ENCODE measurements around the gene H2BK1. TPM values are rescaled to one million over a fixed set of nuclear protein-coding genes. Genes with fewer than 3 reads are reported as not detected.
A peak's percentile ranks its signal among the peaks of the same experiment; 100 is the strongest.

H2BK1 gene
- total and polyA plus RNA-seq, 4 donors: 0.52 TPM; not detected in 3

DNA sequence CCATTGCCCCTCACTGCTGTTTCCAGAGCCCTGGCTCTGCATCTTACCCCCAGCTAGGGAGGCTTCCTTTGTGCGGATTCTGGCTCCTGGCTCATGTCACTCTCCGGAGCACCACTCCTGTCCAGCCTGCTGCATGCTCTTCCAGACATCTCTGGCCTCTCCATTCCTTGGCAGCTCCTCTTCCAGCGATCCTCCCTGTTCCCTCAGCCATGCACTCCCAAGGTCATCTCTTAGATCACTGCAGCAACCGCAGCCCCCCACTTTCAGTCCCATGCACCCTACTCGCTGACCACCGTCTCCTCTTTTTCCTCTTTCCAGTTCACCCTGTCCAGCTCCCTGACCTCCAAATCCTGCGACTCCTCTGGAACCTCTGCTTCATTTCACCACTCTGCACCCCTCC, 45.1 kb upstream of the H2BK1 start:
- Histone ChIP-seq H3K4me3 (no peak overlapping the region), H3K9ac (ENCODE audit: insufficient read depth in 1 of 2, low read length in 2 of 2) (no peak overlapping the region), H3K9me3 (ENCODE audit: control insufficient read depth in 4 of 4, insufficient read depth in 3 of 4, low read length in 3 of 4) (no peaks in the 10 kb centered on the region), H3K27ac (ENCODE audit: low read depth in 1 of 2, low read length in 1 of 2) (no peak overlapping the region), H3K36me3 (ENCODE audit: control insufficient read depth in 4 of 4, insufficient read depth in 4 of 4, low read length in 4 of 4) (no peaks in the 10 kb centered on the region), H3K4me1 (ENCODE audit: control insufficient read depth in 5 of 5, insufficient read depth in 5 of 5, low read length in 5 of 5) (peaks cover 0 to 26% (median 12%) of the 10 kb centered on the region in 5 donors), H3K27me3 (ENCODE audit: control insufficient read depth in 3 of 3, insufficient read depth in 3 of 3, low read length in 2 of 3) (peaks cover 0 to 4% (median 0%) of the 10 kb centered on the region in 3 donors)
- TF ChIP-seq, protein P1, sequence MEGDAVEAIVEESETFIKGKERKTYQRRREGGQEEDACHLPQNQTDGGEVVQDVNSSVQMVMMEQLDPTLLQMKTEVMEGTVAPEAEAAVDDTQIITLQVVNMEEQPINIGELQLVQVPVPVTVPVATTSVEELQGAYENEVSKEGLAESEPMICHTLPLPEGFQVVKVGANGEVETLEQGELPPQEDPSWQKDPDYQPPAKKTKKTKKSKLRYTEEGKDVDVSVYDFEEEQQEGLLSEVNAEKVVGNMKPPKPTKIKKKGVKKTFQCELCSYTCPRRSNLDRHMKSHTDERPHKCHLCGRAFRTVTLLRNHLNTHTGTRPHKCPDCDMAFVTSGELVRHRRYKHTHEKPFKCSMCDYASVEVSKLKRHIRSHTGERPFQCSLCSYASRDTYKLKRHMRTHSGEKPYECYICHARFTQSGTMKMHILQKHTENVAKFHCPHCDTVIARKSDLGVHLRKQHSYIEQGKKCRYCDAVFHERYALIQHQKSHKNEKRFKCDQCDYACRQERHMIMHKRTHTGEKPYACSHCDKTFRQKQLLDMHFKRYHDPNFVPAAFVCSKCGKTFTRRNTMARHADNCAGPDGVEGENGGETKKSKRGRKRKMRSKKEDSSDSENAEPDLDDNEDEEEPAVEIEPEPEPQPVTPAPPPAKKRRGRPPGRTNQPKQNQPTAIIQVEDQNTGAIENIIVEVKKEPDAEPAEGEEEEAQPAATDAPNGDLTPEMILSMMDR (IDR thresholded peaks at IDR 0.05; ENCODE audit: control extremely low read depth, extremely low read depth): no peak
- WGBS, 2 donors: 70 to 81% methylated on average over 7 of the region's 7 CpGs
- DNase-seq (no peak), ATAC-seq (ENCODE audit: insufficient read depth, low FRiP score) (no peak)

- H3K4me3 ChIP-seq: no peak overlapping the region
- no peak overlapping the region for H3K9ac ChIP-seq (ENCODE audit: insufficient read depth in 1 of 2, low read length in 2 of 2)
- H3K27me3 ChIP-seq (ENCODE audit: control insufficient read depth in 3 of 3, insufficient read depth in 3 of 3, low read length in 2 of 3): peaks cover 0 to 2% (median 0%) of the 10 kb centered on the region in 3 donors
- DNase-seq (no peak), ATAC-seq (ENCODE audit: insufficient read depth, low FRiP score) (no peak)
- TF ChIP-seq, protein P1 (IDR thresholded peaks at IDR 0.05; ENCODE audit: control extremely low read depth, extremely low read depth): no peak
- H3K4me1 ChIP-seq (ENCODE audit: control insufficient read depth in 5 of 5, insufficient read depth in 5 of 5, low read length in 5 of 5): peaks cover 0 to 32% (median 16%) of the 10 kb centered on the region in 5 donors
- 84 to 90% methylated on average over 11 of the region's 11 CpGs for WGBS, 2 donors
- H3K36me3 ChIP-seq (ENCODE audit: control insufficient read depth in 4 of 4, insufficient read depth in 4 of 4, low read length in 4 of 4): no peaks in the 10 kb centered on the region
- no peaks in the 10 kb centered on the region for H3K9me3 ChIP-seq (ENCODE audit: control insufficient read depth in 4 of 4, insufficient read depth in 3 of 4, low read length in 3 of 4)
- H3K27ac ChIP-seq (ENCODE audit: low read depth in 1 of 2, low read length in 1 of 2): no peak overlapping the region
Observed at GRCh38 chr7:151254851-151255250, 44.6 kb upstream of the H2BK1 start.

- TF ChIP-seq, protein P1 (IDR thresholded peaks at IDR 0.05; ENCODE audit: control extremely low read depth, extremely low read depth): no peak
- WGBS, 2 donors: 74 to 77% methylated on average over 7 of the region's 7 CpGs
- peaks cover 0 to 37% (median 16%) of the 10 kb centered on the region in 5 donors for H3K4me1 ChIP-seq (ENCODE audit: control insufficient read depth in 5 of 5, insufficient read depth in 5 of 5, low read length in 5 of 5)
- no peaks in the 10 kb centered on the region for H3K36me3 ChIP-seq (ENCODE audit: control insufficient read depth in 4 of 4, insufficient read depth in 4 of 4, low read length in 4 of 4)
- ATAC-seq (ENCODE audit: insufficient read depth, low FRiP score) (no peak), DNase-seq (no peak)
- no peak overlapping the region for H3K27ac ChIP-seq (ENCODE audit: low read depth in 1 of 2, low read length in 1 of 2)
- H3K9ac ChIP-seq (ENCODE audit: insufficient read depth in 1 of 2, low read length in 2 of 2): no peak overlapping the region
- no peaks in the 10 kb centered on the region for H3K27me3 ChIP-seq (ENCODE audit: control insufficient read depth in 3 of 3, insufficient read depth in 3 of 3, low read length in 2 of 3)
- peak overlapping the region; percentile 11 for H3K4me3 ChIP-seq
- H3K9me3 ChIP-seq (ENCODE audit: control insufficient read depth in 4 of 4, insufficient read depth in 3 of 4, low read length in 3 of 4): no peaks in the 10 kb centered on the region
Observed at GRCh38 chr7:151254316-151254715, 44.0 kb upstream of the H2BK1 start.
